Measurements from ENCODE around the gene CTDSP2. TPM values are rescaled to one million over a fixed set of nuclear protein-coding genes. Genes with fewer than 3 reads are reported as not detected.
A peak's percentile ranks its signal among the peaks of the same experiment; 100 is the strongest.

CTDSP2 gene
- total and polyA plus RNA-seq, 8 donors: 28.4 to 152 (median 73.9) TPM

- no peak overlapping the region for H3K4me3 ChIP-seq
- TF ChIP-seq, protein P1, sequence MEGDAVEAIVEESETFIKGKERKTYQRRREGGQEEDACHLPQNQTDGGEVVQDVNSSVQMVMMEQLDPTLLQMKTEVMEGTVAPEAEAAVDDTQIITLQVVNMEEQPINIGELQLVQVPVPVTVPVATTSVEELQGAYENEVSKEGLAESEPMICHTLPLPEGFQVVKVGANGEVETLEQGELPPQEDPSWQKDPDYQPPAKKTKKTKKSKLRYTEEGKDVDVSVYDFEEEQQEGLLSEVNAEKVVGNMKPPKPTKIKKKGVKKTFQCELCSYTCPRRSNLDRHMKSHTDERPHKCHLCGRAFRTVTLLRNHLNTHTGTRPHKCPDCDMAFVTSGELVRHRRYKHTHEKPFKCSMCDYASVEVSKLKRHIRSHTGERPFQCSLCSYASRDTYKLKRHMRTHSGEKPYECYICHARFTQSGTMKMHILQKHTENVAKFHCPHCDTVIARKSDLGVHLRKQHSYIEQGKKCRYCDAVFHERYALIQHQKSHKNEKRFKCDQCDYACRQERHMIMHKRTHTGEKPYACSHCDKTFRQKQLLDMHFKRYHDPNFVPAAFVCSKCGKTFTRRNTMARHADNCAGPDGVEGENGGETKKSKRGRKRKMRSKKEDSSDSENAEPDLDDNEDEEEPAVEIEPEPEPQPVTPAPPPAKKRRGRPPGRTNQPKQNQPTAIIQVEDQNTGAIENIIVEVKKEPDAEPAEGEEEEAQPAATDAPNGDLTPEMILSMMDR (IDR thresholded peaks at IDR 0.05): no peak
- no peak for TF ChIP-seq POLR2AphosphoS5 (IDR thresholded peaks at IDR 0.05)
- TF ChIP-seq EP300 (IDR thresholded peaks at IDR 0.05): no peak
- TF ChIP-seq POLR2A (IDR thresholded peaks at IDR 0.05): no peak
- no peaks in the 10 kb centered on the region for H3K36me3 ChIP-seq
- H3K4me1 ChIP-seq: peaks cover 9 to 46% (median 31%) of the 10 kb centered on the region in 4 donors
- H3K9me3 ChIP-seq: no peaks in the 10 kb centered on the region
- WGBS, 5 donors: 57 to 73% (median 67%) methylated on average over 6 to 11 of the region's 11 CpGs
- intact Hi-C loops (cut with DNase I; ENCODE audit: low total_unique reads): no loop called here
- DNase-seq: peak in 1 of 2 donors; percentile 68
- H3K27ac ChIP-seq: peak overlapping the region; percentile 16 to 82 (median 76)
- no peaks in the 10 kb centered on the region for H3K27me3 ChIP-seq
Measured at GRCh38 chr12:57868851-57869268, 22.3 kb upstream of the CTDSP2 start.

GRCh38 chr12:57868221-57868620, 21.7 kb upstream of the CTDSP2 start:
- H3K4me3 ChIP-seq: no peak overlapping the region
- no peaks in the 10 kb centered on the region for H3K9me3 ChIP-seq
- peak in 1 of 2 donors; percentile 40 for DNase-seq
- H3K36me3 ChIP-seq: no peaks in the 10 kb centered on the region
- peaks cover 11 to 48% (median 32%) of the 10 kb centered on the region in 4 donors for H3K4me1 ChIP-seq
- 62 to 85% (median 78%) methylated on average over 3 of the region's 3 CpGs for WGBS, 5 donors
- no peaks in the 10 kb centered on the region for H3K27me3 ChIP-seq
- intact Hi-C loops (cut with DNase I; ENCODE audit: low total_unique reads): no loop called here
- peak overlapping the region in 4 of 5 donors; percentile 69 to 82 (median 78) for H3K27ac ChIP-seq
- TF ChIP-seq POLR2AphosphoS5 (IDR thresholded peaks at IDR 0.05): no peak

GRCh38 chr12:57866308-57867019, 19.9 kb upstream of the CTDSP2 start:
- intact Hi-C loops (cut with DNase I; ENCODE audit: low total_unique reads): no loop called here
- WGBS, 5 donors: 76 to 87% (median 84%) methylated on average over 3 of the region's 3 CpGs
- peak overlapping the region in 4 of 5 donors; percentile 90 to 96 (median 94) for H3K27ac ChIP-seq

GRCh38 chr12:57865084-57865751, 18.7 kb upstream of the CTDSP2 start:
- Histone ChIP-seq H3K36me3 (no peaks in the 10 kb centered on the region), H3K27ac (peak overlapping the region; percentile 90 to 96 (median 92)), H3K27me3 (no peaks in the 10 kb centered on the region), H3K9me3 (no peaks in the 10 kb centered on the region), H3K4me3 (peak overlapping the region; percentile 44 to 65 (median 51)), H3K4me1 (peaks cover 11 to 47% (median 30%) of the 10 kb centered on the region in 4 donors)
- peak; percentile 75 to 92 for DNase-seq
- intact Hi-C loops (cut with DNase I; ENCODE audit: low total_unique reads): no loop called here
- TF ChIP-seq POLR2AphosphoS5 (IDR thresholded peaks at IDR 0.05): peak; percentile 4 to 68 (median 64)
- no peak for TF ChIP-seq POLR2A (IDR thresholded peaks at IDR 0.05)
- 1 to 2% (median 2%) methylated on average over 26 to 63 of the region's 63 CpGs for WGBS, 5 donors

More at GRCh38 chr12:57866308-57867019, 19.9 kb upstream of the CTDSP2 start:
- H3K27me3 ChIP-seq: no peaks in the 10 kb centered on the region
- TF ChIP-seq, protein P1 (IDR thresholded peaks at IDR 0.05): no peak
- TF ChIP-seq POLR2AphosphoS5 (IDR thresholded peaks at IDR 0.05) (no peak), EP300 (IDR thresholded peaks at IDR 0.05) (no peak)
- no peaks in the 10 kb centered on the region for H3K9me3 ChIP-seq
- no peak for DNase-seq
- H3K4me1 ChIP-seq: peaks cover 11 to 48% (median 32%) of the 10 kb centered on the region in 4 donors
- H3K4me3 ChIP-seq: no peak overlapping the region
- no peaks in the 10 kb centered on the region for H3K36me3 ChIP-seq

GRCh38 chr12:57864442-57865083, 18.0 kb upstream of the CTDSP2 start:
- Histone ChIP-seq H3K36me3 (no peaks in the 10 kb centered on the region), H3K9me3 (no peaks in the 10 kb centered on the region), H3K4me1 (peaks cover 11 to 40% (median 27%) of the 10 kb centered on the region in 4 donors), H3K4me3 (peak overlapping the region; percentile 44 to 65 (median 51)), H3K27ac (peak overlapping the region; percentile 90 to 96 (median 92)), H3K27me3 (no peaks in the 10 kb centered on the region)
- peak in 1 of 2 donors; percentile 49 for DNase-seq
- TF ChIP-seq EP300 (IDR thresholded peaks at IDR 0.05) (no peak), POLR2AphosphoS5 (IDR thresholded peaks at IDR 0.05) (no peak), POLR2A (IDR thresholded peaks at IDR 0.05) (no peak)
- TF ChIP-seq, protein P1 (IDR thresholded peaks at IDR 0.05): no peak
- 26 to 40% (median 31%) methylated on average over 8 of the region's 8 CpGs for WGBS, 5 donors
- intact Hi-C loops (cut with DNase I; ENCODE audit: low total_unique reads): no loop called here

Data from stomach (tissue), 9 donors.